Endothelial cell of coronary artery (primary cell): ENCODE results near the gene WIPF2. TPM values are rescaled to one million over a fixed set of nuclear protein-coding genes. Genes with fewer than 3 reads are reported as not detected.

ENCODE experiments used
- total RNA-seq: library from RNA; depleted of rRNA; stranded (reverse); fragments of >200 nt; gene quantifications from 2 replicates; pipeline ENCODE4 v1.2.3, GENCODE V29; 2014

WIPF2 gene, protein sequence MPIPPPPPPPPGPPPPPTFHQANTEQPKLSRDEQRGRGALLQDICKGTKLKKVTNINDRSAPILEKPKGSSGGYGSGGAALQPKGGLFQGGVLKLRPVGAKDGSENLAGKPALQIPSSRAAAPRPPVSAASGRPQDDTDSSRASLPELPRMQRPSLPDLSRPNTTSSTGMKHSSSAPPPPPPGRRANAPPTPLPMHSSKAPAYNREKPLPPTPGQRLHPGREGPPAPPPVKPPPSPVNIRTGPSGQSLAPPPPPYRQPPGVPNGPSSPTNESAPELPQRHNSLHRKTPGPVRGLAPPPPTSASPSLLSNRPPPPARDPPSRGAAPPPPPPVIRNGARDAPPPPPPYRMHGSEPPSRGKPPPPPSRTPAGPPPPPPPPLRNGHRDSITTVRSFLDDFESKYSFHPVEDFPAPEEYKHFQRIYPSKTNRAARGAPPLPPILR
- 5.7 and 7.8 TPM in 2 replicates for total RNA-seq

DNA sequence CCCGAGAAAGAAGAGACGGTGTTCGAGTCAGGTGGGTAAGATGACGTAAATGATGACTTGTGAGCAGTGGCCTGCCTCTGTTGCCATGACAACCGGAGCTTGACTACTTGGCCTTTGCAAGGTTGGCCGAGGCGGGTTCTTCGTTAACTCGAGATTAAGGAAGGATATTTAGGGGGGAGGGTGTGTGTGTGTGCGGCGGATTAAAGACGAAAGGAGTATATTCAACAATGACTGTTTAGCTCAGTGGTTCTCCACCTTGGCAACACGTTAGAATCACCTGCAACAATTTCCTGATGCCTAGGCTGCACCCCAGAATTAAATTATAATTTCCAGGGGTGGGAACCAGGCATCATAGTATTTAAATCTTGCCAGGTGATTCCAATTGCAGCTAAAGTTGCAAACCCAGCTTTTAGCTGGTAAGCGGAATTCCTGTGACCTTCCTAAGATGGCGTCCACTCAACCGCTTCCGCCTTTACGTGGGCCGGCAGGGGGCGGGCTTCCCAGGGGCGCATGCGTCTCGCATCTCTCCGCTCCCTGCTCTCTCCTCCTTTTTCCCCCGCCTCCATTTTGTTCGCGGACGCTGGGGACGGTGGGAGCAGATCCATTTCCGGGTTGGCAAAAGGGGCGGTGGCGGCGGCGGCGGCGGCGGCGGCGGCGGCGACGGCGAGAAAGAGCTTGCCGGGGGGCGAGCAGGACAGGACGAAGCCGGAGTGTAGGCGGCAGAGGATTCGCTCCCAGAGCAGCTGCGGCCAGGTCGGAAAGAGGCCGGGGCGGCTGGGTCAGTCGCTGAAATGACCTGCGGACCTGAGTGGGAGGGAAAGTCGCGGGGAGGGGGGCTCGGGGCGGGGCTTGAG lies at the start of gene WIPF2:
Gene WIPF2 (plus strand): TSS at position 565 of the 854 bp plus-strand sequence. CDS start 37,156 bp downstream, outside the sequence.

GRCh38 chr17:40177275-40177874 lies 41.7 kb upstream of the WIPF2 start, which contains the start of gene RAPGEFL1:
RAPGEFL1 (plus strand) TSS chr17:40177470; CDS start chr17:40177862, 392 bp downstream.

DNA sequence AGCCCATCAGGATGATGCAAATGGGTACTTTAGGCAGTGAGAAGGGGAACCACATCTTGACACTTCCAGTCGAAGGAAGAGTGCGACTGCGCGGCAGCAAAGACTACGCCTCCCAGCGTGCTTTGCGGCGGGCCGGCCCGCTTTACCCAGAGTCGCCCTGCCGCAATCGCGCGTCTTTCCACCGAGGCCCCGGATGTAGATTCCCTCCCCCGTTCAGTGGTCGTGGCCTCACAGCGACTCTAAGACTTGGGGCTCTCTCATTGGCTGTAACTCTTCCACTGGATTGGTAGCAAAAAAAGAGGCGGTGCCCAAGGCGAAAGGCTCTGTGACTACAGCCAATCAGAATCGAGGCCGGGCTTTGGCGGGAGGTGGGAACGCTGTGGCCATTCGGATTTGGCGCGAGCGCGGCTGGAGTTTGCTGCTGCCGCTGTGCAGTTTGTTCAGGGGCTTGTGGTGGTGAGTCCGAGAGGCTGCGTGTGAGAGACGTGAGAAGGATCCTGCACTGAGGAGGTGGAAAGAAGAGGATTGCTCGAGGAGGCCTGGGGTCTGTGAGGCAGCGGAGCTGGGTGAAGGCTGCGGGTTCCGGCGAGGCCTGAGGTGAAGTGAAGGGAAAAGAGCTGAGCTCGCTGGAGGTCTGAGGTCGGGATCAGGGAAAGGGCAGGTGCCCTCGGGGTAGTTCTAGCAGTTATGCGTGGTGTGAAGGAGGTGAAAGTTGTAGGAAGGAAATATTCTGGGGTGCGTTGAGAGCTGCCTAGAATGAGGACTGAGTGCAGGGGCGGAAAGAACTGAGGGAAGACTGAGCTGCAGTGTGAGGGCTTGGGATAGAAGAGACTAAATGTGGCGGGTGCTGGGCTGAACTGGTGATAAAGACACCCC lies 68.6 kb downstream of the WIPF2 start, which contains the start of gene CDC6:
Gene CDC6 (plus strand): TSS at position 386 of the 876 bp plus-strand sequence. CDS start 1,542 bp downstream, outside the sequence.

DNA sequence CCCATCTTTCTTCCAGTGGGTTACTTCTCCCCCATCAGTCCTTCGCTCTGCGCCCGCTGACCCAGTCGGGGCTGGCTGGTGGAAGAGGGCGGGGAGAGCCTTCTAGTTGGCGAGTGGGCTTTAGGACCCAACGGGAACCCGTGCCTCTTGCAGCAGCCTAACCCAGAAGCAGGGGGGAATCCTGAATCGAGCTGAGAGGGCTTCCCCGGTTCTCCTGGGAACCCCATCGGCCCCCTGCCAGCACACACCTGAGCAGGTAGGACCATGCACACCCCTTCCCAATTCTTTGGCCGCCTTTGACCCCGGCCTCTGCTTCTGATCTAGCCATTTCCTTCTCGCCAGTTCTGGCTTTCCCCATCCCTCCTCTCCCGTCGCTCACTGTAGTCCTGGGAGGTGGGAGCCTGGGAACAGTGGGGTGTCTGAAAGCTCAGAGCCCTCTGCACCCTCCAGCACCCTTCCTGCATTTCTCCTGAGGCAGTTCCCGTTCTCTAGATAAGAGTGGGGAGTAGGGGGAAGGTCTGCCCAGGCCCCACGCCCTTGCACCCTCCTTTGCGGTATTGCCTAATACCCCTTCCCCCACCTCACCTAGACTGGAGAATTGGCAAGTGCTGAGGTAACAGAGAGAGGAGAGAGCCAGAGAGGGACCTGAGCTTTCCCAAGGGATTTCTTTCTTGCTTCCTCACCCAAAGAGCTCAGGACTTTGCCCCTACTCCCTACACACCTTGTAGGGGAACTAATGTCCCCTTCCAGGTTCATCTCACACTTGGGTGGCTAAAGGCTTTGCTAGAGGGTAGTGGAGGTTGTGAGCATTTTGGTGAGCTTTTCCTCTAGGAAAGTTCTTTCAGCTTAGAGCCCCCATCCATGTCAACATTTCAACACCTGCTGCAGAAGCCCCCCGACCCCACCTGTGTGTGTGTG lies 90.2 kb downstream of the WIPF2 start, which contains the start of gene RARA:
Gene RARA (plus strand): TSS at position 150 of the 918 bp plus-strand sequence. CDS start 22,039 bp downstream, outside the sequence.

Other genes starting within 250 kb of the WIPF2 start
- 90.3 and 118 TPM in 2 replicates for gene PSMD3, start 238.5 kb upstream of the WIPF2 start, total RNA-seq
- 0.47 and 1.5 TPM in 2 replicates for gene CSF3, start 203.9 kb upstream of the WIPF2 start, total RNA-seq
- 37.1 and 41.1 TPM in 2 replicates for gene MED24, start 164.9 kb upstream of the WIPF2 start, total RNA-seq
- gene THRA, start 156.3 kb upstream of the WIPF2 start, total RNA-seq: 13.2 and 20.2 TPM in 2 replicates
- gene NR1D1, start 118.7 kb upstream of the WIPF2 start, total RNA-seq: 0.54 and 0.75 TPM in 2 replicates
- gene MSL1, start 97.3 kb upstream of the WIPF2 start, total RNA-seq: 33.3 and 40.9 TPM in 2 replicates
- gene CASC3, start 78.8 kb upstream of the WIPF2 start, total RNA-seq: 22.2 and 28.4 TPM in 2 replicates
- gene RAPGEFL1, start 41.8 kb upstream of the WIPF2 start, total RNA-seq: 0.99 and 1.3 TPM in 2 replicates
- 8.6 and 19.4 TPM in 2 replicates for gene CDC6, start 68.6 kb downstream of the WIPF2 start, total RNA-seq
- gene RARA, start 89.9 kb downstream of the WIPF2 start, total RNA-seq: 7.6 and 11.5 TPM in 2 replicates
- gene GJD3, start 145.4 kb downstream of the WIPF2 start, total RNA-seq: 0.18 TPM in 1 of 2 replicates, not detected in the other
- 33.9 and 74.6 TPM in 2 replicates for gene TOP2A, start 198.6 kb downstream of the WIPF2 start, total RNA-seq
- 149 and 165 TPM in 2 replicates for gene IGFBP4, start 224.1 kb downstream of the WIPF2 start, total RNA-seq